Raji (cell line): Measurements from ENCODE around the gene SLC39A3.

Experiments used
- POLR2A ChIP-seq: IDR thresholded peaks from 2 replicates; pipeline ENCODE4 v1.6.1; 2011; ENCODE audit warnings: low read depth, low read length, control low read depth; ENCODE audit not compliant: insufficient read depth

SLC39A3 gene

DNA sequence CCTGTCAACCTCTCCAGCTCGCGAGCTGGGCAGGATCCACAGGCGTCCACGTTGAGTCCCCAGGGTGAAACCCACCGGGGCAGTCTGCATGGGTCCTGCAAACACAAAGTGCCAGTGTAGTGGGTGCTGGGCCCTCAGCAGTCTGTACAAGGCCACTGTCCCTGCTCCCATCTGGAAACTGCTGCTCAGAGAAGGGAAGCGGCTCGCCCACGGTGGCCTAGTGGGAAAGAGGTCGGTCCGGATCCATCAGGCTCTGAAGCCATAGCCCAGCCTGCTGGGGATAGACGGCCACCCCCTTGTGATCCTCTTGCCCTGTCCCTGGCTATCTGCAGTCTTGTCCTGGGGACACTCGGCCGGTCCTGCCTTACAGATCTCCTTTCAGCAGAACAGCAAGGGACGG is 16.1 kb downstream of the SLC39A3 start:
- TF ChIP-seq POLR2A = no peak

DNA sequence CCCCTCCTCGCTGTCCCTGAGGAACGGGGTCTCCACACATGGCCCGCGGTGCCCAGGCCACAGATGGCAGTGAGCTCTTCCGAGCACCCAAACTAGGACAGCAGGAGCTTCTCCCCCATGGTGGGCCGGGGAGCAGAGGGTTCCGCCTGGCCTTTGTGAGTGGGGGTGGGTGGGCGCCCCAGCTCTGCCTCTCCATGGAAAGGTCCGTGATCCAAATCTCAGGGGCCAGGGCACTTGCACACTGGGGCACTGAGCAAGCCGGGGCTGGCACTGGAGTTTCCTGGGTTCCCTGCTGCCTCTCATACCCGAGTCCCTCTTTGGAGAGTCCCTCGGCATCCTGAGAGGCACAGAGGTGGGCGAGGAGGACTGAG is 16.5 kb downstream of the SLC39A3 start:
- no peak for TF ChIP-seq POLR2A

DNA sequence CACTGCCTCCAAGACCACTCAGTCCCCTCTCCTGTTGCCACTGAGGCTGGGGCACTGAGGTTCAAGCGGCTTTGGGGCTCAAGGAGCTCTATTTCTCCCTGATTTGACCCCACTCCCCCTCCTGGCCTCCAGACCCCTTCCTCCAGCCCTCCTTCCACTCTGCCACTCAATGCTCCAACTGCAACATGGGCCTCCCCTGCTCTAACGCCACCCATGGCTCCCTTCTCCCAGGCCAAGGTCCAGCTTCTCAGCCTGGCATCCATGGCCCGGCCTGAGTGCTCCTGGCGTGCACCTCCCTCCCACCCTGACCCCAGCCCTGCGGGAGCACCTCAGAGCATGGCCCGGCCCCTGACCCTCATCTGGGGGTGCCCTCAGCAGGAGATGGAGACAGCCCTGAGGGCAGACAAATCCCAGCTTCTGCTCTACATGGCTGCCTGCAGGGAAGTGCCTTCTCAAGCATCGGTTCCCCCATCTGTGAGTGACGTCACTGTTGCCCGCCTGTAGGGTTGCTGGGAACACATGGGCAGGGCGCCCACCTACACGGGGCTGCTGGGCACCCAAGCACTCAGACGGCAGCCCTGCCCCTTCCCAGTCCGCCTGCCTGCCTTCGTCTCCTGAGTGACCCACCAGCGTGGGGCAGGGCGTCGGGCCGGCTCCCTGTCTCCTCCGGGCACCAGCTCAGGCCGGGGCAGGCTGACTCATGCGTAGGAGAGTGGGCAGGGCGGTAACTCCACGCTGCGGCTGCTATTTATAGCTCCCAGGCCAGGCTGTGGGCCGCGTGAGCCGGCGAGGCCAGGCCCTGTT is 17.1 kb downstream of the SLC39A3 start:
- no peak for TF ChIP-seq POLR2A

DNA sequence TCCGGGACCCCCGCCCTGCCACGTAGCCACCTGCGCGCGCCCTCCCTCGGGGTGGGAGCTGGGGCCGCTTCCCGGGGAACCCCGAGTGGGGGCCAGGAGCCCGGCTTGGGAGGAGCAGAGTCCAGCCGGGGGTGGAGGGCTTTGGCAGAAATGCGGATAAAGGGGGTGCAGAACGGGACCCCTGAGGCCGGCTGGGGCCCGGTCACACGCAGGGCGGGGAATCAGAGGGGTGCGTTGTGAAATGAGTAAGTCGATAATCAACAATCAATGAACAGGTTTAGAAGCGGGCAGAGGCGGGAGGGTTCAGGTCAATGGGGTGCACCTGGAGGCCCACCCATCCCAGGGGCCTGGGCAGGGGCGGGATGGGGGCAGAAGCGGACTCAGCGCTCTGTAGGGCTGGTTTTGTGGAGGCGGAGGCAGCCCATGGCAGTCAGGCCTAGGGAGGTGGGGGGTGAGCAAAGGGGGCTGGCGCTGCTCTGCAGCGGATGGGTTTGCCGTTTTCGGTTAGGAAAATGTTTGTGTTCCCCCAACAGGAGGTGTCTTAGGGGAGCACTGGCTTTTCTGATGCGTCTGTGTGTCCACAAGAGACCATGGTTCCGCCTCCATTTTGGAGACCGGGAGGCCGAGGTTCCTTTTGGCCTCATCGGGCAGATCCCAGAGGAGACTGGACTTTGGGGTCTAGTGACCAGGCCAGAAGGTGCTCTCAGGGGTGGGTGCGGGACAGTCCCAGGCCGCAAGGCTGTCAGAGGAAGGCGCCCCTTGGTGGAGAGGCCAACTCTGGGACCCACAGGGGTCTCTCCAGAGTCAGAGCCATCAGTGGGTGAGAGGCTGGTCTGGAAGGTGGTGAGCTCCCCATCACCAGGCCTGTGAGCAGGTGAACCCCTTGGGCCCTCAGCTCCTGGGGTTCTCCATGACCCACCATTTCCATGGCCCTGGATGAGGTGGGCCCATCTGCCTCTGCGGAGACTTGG is 18.0 kb downstream of the SLC39A3 start:
- TF ChIP-seq POLR2A = no peak

DNA sequence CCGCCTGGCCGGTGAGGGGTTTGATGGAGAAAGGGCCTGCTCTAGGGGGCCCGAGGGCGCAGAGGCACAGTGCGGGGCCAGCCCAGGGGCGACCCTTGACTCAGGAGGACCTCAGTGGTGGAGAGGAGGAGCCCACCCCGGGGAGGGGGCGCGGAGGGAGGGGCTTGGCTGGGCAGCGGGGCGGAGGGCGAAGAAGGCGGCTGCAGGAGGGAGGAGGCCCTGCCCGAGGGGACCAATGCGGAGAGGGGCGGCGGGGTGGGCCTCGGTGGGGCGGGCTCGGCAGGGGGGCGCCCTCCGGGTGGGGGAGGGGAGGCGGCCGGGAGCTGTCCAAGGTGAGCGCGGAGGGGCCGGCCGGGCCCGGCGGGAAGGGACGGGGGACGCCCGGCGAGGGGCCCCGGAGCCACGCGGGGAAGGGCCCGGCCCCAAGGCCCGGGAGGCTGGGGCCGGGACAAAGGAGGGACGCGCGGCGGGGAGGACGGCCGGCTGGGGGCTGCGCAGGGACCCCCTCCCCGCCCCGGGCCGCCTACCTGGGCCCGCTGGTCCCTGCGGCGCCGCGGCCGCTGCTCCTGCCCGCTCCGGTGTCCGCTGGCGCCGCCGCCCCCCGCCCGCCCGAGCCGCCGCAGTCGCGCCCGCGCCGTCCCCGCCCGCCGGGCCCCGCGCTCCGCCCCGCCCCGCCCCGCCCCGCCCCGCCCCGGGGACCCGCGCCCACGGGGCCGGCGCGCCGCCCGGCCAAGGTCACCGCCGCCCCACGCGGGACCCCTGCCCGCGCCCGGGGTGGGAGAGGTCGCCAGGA is 18.8 kb downstream of the SLC39A3 start, which contains the start of gene DIRAS1:
Gene DIRAS1, minus strand, starts transcription at position 596 of the 793 bp plus-strand sequence. CDS start 3,566 bp downstream, outside the sequence.
- TF ChIP-seq POLR2A = no peak

DNA sequence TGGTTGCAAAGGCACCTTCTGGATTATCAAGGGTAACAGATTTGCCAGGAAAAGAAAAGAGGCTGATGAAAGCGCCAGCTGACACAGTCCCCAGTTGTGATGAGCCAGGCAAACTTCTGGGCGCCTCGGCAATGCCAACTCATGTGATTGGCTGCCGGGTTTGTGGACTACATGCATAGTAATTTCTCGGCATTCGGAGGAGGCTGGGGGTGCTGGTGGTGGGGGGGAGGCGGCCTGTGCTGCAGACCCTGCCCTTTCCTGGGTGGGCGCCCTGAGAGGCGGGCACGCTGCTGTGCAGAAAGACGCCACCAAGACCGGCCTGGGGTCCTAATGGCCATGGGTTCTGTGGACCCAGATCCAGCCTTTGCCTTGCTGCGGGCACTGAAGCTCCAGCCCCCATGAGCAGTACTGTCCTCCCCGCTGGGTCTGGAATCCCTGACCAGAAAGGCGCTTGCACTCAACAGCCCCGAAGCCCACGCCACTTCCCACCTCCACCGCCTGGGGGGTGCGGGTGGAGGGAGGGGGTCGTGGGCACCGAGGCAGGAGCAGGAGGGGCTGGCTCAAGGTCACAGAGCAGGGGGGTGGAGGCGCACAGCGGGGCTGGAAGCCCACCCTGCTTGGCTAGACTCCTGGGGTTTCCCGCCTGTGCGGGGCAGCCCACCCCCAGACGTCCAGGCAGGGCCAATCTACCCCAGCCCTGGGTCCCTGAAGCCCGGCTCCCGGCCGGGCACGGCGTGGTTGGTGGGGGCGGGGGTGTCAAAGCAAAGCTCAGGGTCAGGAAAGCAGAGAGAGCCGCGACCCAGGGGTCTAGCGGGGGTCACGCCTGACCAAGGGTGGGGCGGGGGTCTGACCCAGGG is 19.7 kb downstream of the SLC39A3 start:
- no peak for TF ChIP-seq POLR2A

DNA sequence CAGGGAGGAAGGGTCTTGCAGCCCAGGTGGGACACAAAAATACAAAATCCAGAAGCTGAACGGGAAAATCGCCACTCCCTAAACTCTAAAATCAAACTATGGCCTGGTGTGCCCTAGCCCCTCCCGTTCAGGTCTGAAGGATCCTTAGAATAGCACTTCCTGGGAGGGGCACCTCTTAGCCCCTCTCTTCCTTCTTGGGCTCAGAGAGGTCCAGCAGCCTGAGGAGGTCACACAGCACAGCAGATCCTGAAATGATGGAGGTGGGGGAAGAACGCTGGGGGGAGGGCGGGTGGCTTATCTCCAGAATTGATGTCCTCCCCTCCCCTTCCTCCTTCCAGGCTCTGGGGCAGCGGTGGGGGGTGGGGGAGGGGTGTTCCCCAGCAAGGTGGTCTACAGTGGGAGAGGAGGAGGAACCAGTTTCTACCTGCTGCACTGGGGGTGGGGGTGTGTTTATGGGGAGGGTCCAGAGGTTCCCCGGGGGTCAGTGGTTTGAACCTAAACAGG is 20.5 kb downstream of the SLC39A3 start:
- no peak for TF ChIP-seq POLR2A

DNA sequence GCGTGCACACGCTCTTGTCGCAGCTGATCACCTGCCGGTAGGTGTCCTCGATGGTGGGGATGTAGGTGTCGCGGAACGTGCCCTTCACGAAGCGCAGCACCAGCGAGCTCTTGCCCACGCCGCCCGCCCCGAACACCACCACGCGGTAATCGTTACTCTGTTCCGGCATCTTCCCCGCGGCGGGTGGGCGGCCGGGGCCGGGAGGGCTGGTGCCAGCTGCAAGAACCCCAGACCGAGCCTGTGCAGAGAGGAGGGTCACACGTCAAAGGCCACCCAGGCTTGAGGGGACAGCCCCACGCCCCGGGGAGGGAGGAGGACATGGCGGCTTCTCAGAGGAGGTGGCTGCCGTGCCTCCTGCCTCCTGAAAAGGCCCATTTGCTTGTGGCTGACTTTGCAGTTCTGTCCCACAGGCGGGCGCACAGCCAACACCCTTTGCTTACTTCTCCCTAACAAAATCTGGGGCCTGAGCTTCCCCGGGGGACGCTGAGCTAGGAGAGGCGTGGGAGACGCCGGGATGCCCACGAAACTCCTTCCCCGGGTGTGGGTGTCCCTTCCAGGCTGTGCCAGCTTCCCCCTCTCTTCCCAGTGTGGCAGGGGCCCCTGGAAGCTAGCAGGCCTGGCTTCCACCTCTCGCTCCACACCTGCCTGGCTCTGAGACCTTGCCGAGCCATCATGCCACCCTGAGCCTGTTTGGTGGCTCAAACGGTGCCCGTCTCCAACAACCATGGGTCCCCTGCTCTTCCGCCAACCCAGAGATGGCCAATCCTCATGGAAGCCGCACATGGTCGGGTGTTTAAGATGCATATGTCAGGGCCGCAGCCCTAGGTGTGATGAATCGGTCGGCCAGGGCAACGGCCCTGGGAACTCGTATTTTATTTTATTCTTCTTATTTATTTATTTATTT is 21.9 kb downstream of the SLC39A3 start:
- TF ChIP-seq POLR2A = no peak

DNA sequence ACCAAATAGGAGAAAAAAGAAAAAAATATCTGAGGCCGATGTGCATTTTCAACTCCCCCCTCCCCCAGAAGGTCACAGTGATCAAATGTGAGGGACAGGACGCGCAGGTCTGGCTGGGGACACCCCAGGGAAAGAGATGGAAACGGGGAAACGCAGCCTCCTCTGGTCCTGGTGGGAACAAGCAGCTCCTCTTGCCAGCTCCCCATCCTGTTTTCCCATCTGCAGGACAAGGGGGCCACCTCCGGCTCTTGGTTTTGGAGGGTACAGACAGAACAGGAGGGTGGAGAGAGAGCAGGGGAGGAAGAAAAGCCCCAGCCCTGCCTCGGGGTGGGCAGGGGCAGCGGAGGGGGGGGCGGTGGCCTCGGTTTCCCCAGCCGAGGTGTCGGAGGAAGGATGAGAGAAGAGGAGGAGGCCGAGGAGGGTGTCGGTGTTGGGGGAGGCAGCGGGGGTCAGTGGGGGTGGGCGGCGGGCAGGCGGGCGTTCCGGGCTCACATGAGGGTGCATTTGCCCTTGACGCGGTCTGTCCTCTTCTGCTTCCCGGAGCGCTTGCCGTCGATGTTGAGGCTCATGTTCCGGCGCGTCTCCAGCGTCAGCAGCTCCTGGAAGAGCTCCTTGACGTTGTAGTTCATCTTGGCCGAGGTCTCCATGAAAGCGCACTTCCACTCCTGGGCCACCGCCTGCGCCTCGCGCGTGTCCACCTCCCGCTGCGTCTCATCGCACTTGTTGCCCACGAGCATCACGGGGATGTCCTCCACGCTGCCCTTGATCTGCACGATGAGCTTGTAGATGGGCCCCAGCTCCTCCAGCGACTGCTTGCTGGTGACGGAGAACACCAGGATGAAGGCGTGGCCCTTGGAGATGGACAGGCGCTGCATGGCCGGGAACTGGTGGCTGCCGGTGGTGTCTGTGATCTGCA is 22.8 kb downstream of the SLC39A3 start:
- no peak for TF ChIP-seq POLR2A

DNA sequence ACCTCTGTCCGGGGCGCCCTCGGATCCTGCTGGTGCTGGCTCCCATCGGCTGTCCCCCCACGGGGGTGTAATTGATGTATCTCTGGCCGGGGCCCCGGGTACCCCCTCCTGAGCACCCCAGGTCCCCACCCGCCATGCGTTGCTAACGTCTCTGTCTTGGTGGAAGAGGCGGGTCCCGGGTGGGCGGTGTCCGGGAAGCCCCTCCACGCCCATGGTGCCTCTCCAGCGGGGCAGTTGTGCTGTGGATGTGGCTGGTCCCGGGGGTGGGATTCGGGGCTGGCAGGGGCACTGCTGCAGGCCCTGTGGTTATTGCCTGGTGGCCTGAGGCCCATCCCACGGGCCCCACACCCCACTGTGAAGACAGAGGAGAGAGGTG is 23.6 kb downstream of the SLC39A3 start:
- TF ChIP-seq POLR2A = no peak

DNA sequence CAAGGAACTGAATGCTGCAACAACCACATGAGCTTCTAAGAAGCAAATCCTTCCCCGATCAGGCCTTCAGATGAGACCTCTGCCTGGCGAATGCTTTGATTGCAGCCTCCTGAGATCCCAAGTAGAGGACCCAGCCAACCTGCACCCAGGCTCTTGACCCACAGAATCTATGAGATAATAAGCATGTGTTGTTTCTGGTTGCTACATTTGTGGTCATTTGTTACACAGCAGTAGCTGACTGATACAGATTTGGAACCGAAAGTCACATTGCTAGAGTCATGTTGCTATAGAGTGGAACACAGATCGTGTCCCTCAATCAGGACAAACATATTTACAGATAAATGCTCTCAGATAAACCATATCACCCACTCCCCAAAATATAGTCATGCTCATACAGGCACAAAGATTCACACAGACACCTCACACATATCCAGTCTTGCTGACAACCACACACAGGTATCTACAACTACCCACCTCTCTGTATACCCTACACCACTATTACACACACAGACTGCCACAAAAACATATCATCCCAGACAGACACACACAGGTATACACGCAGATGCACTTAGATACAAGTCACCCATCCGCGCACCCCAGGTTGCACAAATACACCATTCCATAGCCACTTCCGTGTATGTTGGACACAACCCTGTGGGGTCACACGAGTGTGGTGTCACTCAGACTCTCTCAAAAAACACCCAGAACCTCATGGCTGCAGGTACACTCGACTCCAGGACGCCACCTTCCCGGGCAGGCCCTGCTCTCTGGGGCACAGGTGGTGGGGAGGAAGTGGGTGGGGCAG is 24.1 kb downstream of the SLC39A3 start:
- TF ChIP-seq POLR2A = no peak
